Measurements from ENCODE around the gene TPSD1. TPM values are rescaled to one million over a fixed set of nuclear protein-coding genes. Genes with fewer than 3 reads are reported as not detected.

The TPSD1 gene
- polyA plus RNA-seq, 2 of the 4 experiments (the other 2 are of a cell fraction) = not detected

DNA sequence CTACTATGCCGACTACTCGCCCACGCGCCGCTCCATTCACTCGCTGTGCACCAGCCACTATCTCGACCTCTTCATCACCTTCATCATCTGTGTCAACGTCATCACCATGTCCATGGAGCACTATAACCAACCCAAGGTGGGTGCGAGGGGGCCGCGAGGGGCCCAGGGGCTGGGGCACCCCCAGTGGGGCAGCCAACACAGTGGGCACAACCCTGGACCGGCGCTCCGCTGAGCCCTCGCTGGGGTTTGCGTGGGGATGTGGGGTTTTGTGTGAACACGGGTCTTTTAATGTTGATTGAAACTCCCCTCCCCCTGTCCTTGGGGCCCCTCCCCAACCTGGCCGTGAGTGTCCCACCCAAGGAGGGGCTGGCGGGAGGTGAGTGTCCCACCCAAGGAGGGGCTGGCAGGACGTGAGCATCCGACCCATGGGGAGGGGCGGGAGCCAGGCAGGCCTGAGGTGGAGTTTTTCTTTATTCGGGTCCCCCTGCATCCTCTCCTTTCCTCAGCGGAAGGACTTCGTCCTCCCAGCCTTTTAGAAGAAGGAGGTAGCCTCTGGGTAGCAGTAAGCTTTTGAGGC, 42.0 kb upstream of the TPSD1 start (continued):
- no peak for TF ChIP-seq CHD4 (IDR thresholded peaks at IDR 0.05; ENCODE audit: borderline replicate concordance)

DNA sequence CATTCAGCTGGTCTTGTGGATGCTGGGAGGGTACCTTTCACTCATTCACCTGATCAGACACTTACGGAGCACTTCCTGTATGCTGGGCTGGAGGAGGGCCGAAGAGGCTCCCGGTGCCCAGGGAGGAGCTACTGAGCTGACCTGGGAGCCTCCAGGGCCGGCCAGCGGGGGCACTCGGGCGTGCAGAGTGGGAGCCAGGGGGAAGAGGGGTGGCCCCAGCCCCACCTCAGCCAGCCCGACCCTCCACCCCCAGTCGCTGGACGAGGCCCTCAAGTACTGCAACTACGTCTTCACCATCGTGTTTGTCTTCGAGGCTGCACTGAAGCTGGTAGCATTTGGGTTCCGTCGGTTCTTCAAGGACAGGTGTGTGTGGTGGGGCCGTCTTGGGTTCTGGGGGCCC, 41.1 kb upstream of the TPSD1 start:
- H3K9me3 ChIP-seq = no peaks in the 10 kb centered on the region
- 85% methylated on average over 16 of the region's 16 CpGs for WGBS (ENCODE audit: missing lambda C conversion rate)
- ChIA-PET POLR2A (no interaction called here), CTCF (interaction anchor here (0.6 to 1.7 kb wide), 4 partner anchors 8 to 106 kb away, joined by 3 to 5 read pairs (median 3); no protein-coding TSS in a partner anchor)
- no peak for TF ChIP-seq FOXS1 (CRISPR knock-in tag; IDR thresholded peaks at IDR 0.05)
- no peak for TF ChIP-seq MYC (IDR thresholded peaks at IDR 0.05; ENCODE audit: borderline replicate concordance, low read length)
- TF ChIP-seq CHD4 (IDR thresholded peaks at IDR 0.05; ENCODE audit: borderline replicate concordance) = no peak
- DNase-seq (ENCODE audit: low read depth in 1 of 2, low spot score in 1 of 2) (no peak), FAIRE-seq (no peak), ATAC-seq (no peak)
- H3K27ac ChIP-seq = no peak overlapping the region
- no peaks in the 10 kb centered on the region for H3K4me1 ChIP-seq
- H3K4me3 ChIP-seq = no peak overlapping the region
- no peak overlapping the region for H3K4me2 ChIP-seq

DNA sequence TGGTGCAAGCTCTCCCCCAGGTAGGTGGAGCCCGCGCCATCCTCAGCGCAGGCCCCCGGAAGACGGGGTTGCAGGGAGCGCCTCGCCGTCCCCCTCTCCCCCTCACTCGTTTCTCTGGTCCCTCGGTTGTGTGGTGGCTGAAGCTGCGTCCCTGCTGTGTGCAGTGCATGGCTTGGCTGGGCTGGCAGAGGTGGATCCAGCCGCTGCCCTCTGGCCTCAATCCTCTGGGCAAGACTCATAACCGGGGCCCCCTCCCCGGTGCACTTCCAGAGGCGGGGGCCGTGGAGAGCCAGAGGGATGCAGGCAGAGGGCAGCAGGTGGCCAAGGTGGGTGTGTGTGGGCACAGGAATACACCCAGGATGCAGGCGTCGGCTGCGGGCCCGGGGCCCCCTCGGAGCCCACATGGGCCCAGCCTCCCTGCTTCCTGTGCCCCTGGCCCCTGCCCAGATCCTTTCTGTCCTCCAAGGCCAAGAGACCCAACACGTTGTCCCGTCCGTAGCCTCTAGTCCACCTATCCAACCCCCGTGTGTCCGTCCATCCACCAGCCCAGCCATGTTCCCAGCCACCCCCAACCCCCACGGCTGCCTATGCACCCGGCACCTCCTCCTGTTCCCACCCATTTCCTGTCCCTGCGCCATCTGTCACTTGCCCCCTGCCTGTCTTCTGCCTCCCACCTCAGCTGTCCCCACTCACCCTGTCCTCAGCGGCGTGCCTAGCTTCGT, 40.1 kb upstream of the TPSD1 start:
- ATAC-seq (no peak), DNase-seq (ENCODE audit: low read depth in 1 of 2, low spot score in 1 of 2) (no peak), FAIRE-seq (no peak)
- POLR2A ChIA-PET = no interaction called here
- no peak overlapping the region for H3K4me2 ChIP-seq
- CTCF ChIA-PET = interaction anchor here (0.6 to 1.7 kb wide), 3 partner anchors 9 to 107 kb away, joined by 3 to 5 read pairs (median 3); no protein-coding TSS in a partner anchor
- no peak for TF ChIP-seq RAD21 (conservative IDR thresholded peaks at IDR 0.05 in 1 of 2, IDR thresholded peaks at IDR 0.05 in 1 of 2)
- TF ChIP-seq, protein P1, sequence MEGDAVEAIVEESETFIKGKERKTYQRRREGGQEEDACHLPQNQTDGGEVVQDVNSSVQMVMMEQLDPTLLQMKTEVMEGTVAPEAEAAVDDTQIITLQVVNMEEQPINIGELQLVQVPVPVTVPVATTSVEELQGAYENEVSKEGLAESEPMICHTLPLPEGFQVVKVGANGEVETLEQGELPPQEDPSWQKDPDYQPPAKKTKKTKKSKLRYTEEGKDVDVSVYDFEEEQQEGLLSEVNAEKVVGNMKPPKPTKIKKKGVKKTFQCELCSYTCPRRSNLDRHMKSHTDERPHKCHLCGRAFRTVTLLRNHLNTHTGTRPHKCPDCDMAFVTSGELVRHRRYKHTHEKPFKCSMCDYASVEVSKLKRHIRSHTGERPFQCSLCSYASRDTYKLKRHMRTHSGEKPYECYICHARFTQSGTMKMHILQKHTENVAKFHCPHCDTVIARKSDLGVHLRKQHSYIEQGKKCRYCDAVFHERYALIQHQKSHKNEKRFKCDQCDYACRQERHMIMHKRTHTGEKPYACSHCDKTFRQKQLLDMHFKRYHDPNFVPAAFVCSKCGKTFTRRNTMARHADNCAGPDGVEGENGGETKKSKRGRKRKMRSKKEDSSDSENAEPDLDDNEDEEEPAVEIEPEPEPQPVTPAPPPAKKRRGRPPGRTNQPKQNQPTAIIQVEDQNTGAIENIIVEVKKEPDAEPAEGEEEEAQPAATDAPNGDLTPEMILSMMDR (IDR thresholded peaks at IDR 0.05) = no peak
- no peak for TF ChIP-seq ZNF302 (CRISPR knock-in tag; IDR thresholded peaks at IDR 0.05)
- TF ChIP-seq, protein P2, sequence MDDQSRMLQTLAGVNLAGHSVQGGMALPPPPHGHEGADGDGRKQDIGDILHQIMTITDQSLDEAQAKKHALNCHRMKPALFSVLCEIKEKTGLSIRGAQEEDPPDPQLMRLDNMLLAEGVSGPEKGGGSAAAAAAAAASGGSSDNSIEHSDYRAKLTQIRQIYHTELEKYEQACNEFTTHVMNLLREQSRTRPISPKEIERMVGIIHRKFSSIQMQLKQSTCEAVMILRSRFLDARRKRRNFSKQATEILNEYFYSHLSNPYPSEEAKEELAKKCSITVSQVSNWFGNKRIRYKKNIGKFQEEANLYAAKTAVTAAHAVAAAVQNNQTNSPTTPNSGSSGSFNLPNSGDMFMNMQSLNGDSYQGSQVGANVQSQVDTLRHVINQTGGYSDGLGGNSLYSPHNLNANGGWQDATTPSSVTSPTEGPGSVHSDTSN (IDR thresholded peaks at IDR 0.05) = no peak
- TF ChIP-seq CBX8 (IDR thresholded peaks at IDR 0.05) = no peak
- no peak for TF ChIP-seq CHD4 (IDR thresholded peaks at IDR 0.05; ENCODE audit: borderline replicate concordance)
- TF ChIP-seq FOXS1 (CRISPR knock-in tag; IDR thresholded peaks at IDR 0.05) = no peak
- no peak for TF ChIP-seq FOSL2 (IDR thresholded peaks at IDR 0.05)
- no peak for TF ChIP-seq FOSL2 (CRISPR knock-in tag; IDR thresholded peaks at IDR 0.05)
- no peak for TF ChIP-seq BHLHE40 (IDR thresholded peaks at IDR 0.05; ENCODE audit: low read depth, low read length)
- TF ChIP-seq, protein P3, sequence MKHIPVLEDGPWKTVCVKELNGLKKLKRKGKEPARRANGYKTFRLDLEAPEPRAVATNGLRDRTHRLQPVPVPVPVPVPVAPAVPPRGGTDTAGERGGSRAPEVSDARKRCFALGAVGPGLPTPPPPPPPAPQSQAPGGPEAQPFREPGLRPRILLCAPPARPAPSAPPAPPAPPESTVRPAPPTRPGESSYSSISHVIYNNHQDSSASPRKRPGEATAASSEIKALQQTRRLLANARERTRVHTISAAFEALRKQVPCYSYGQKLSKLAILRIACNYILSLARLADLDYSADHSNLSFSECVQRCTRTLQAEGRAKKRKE (CRISPR knock-in tag; IDR thresholded peaks at IDR 0.05; ENCODE audit: low read depth) = no peak
- TF ChIP-seq TP53 (CRISPR knock-in tag; IDR thresholded peaks at IDR 0.05) = no peak
- no peak for TF ChIP-seq KDM1A (IDR thresholded peaks at IDR 0.05; ENCODE audit: low read depth)
- TF ChIP-seq GATA3 (IDR thresholded peaks at IDR 0.05; ENCODE audit: borderline replicate concordance) = no peak
- TF ChIP-seq HEYL (CRISPR knock-in tag; IDR thresholded peaks at IDR 0.05) = no peak
- TF ChIP-seq, protein P4, sequence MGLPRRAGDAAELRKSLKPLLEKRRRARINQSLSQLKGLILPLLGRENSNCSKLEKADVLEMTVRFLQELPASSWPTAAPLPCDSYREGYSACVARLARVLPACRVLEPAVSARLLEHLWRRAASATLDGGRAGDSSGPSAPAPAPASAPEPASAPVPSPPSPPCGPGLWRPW (IDR thresholded peaks at IDR 0.05) = no peak
- H3K27ac ChIP-seq = no peak overlapping the region
- WGBS (ENCODE audit: missing lambda C conversion rate) = 86% methylated on average over 29 of the region's 32 CpGs
- no peaks in the 10 kb centered on the region for H3K9me3 ChIP-seq
- H3K4me1 ChIP-seq = no peaks in the 10 kb centered on the region
- no peak overlapping the region for H3K4me3 ChIP-seq

Measured in A549 (cell line).